ENCODE measurements around the gene LRRN4CL. TPM values are rescaled to one million over a fixed set of nuclear protein-coding genes. Genes with fewer than 3 reads are reported as not detected.
A peak's percentile ranks its signal among the peaks of the same experiment; 100 is the strongest.
"Not testable (repeated sequence)": the region's sequence is repeated elsewhere in the genome, so short reads cannot be mapped to it uniquely, and the experiment has no call there.

The LRRN4CL gene
- total RNA-seq, 2 donors from 2014 or later = 6.1 to 7.3 TPM

- DNase-seq = no peak
- ATAC-seq = no peak
- intact Hi-C loops (cut with DNase I) = no loop called here
These were observed 23.5 kb upstream of the LRRN4CL start for GRCh38 chr11:62712861-62713260.

GRCh38 chr11:62712276-62712812 is 23.0 kb upstream of the LRRN4CL start:
- DNase-seq = no peak
- intact Hi-C loops (cut with DNase I) = no loop called here
- ATAC-seq = no peak

- DNase-seq (no peak), ATAC-seq (no peak)
These were observed 20.6 kb upstream of the LRRN4CL start for GRCh38 chr11:62710001-62710345.

GRCh38 chr11:62709247-62710000 is 20.1 kb upstream of the LRRN4CL start:
- intact Hi-C loops (cut with DNase I) = no loop called here
- ATAC-seq (peak; percentile 86 to 87), DNase-seq (peak; percentile 99)

More at GRCh38 chr11:62710001-62710345, 20.6 kb upstream of the LRRN4CL start:
- intact Hi-C loops (cut with DNase I) = no loop called here

- no peak for DNase-seq
- ATAC-seq = peak in 1 of 2 donors; percentile 1
- intact Hi-C loops (cut with DNase I) = no loop called here
These were observed 19.5 kb upstream of the LRRN4CL start for GRCh38 chr11:62708793-62709192.

- intact Hi-C loops (cut with DNase I) = no loop called here
- DNase-seq (no peak), ATAC-seq (no peak)
These were observed 19.1 kb upstream of the LRRN4CL start for GRCh38 chr11:62708392-62708791.

GRCh38 chr11:62707277-62707861 is 18.0 kb upstream of the LRRN4CL start, which contains the start of the genes BSCL2 and GNG3:
Gene BSCL2, minus strand, starts transcription at chr11:62707424. Its CDS starts 229 bp downstream, at chr11:62707195.
Gene GNG3, plus strand, starts transcription at chr11:62707676. Its CDS starts 620 bp downstream, at chr11:62708296.
- DNase-seq (no peak), ATAC-seq (no peak)
- intact Hi-C loops (cut with DNase I) = no loop called here

GRCh38 chr11:62706850-62707247 is 17.5 kb upstream of the LRRN4CL start:
- DNase-seq (no peak), ATAC-seq (no peak)
- intact Hi-C loops (cut with DNase I) = no loop called here

- DNase-seq (peak; percentile 97), ATAC-seq (peak; percentile 89 to 91)
- intact Hi-C loops (cut with DNase I) = no loop called here
These were observed 16.8 kb upstream of the LRRN4CL start for GRCh38 chr11:62705880-62706849.

GRCh38 chr11:62705413-62705812 is 16.1 kb upstream of the LRRN4CL start:
- intact Hi-C loops (cut with DNase I) = no loop called here
- ATAC-seq (no peak), DNase-seq (no peak)

- ATAC-seq; intact Hi-C loops (cut with DNase I); DNase-seq: not testable (repeated sequence)
These were observed 14.6 kb upstream of the LRRN4CL start for GRCh38 chr11:62703921-62704320.

GRCh38 chr11:62702246-62702645 is 12.9 kb upstream of the LRRN4CL start:
- intact Hi-C loops (cut with DNase I) = no loop called here
- ATAC-seq (no peak), DNase-seq (no peak)

- peak; percentile 80 to 81 for ATAC-seq
- intact Hi-C loops (cut with DNase I) = loop anchor here (10.0 kb wide), 2 partner anchors 300 to 310 kb away; no protein-coding TSS in a partner anchor
- DNase-seq = peak; percentile 86
These were observed 5.3 kb upstream of the LRRN4CL start for GRCh38 chr11:62694455-62695167.

- intact Hi-C loops (cut with DNase I) = loop anchor here (10.0 kb wide), 2 partner anchors 299 to 309 kb away; no protein-coding TSS in a partner anchor
- ATAC-seq, DNase-seq: not testable (repeated sequence)
These were observed 4.3 kb upstream of the LRRN4CL start for GRCh38 chr11:62693624-62694023.

GRCh38 chr11:62688491-62688890 is 839 bp downstream of the LRRN4CL start:
- peak in 1 of 2 donors; percentile 35 for ATAC-seq
- intact Hi-C loops (cut with DNase I) = no loop called here
- DNase-seq = no peak

- ATAC-seq = peak; percentile 27 to 31
- intact Hi-C loops (cut with DNase I) = no loop called here
- no peak for DNase-seq
These were observed 1.6 kb downstream of the LRRN4CL start for GRCh38 chr11:62687508-62688396.

- ATAC-seq (no peak), DNase-seq (no peak)
- intact Hi-C loops (cut with DNase I) = no loop called here
These were observed 6.8 kb downstream of the LRRN4CL start for GRCh38 chr11:62682518-62682917.
